HG02852 (cell line): Measurements from ENCODE around the gene CNTN1.

Source experiments
- ATAC-seq: cut with Tn5 transposase; IDR thresholded peaks from one replicate; pipeline ENCODE4 v1.9.1; 2021; ENCODE audit warnings: mild to moderate bottlenecking, moderate library complexity; ENCODE audit not compliant: unreplicated experiment

Gene CNTN1

GRCh38 chr12:40691913-40692764 is at the start of gene CNTN1:
Gene CNTN1 (plus strand): TSS chr12:40692439.
- peak; percentile 86 for ATAC-seq

GRCh38 chr12:40643506-40643905 is 48.7 kb upstream of the CNTN1 start:
- ATAC-seq = no peak

GRCh38 chr12:40643976-40644375 is 48.3 kb upstream of the CNTN1 start:
- ATAC-seq = no peak

- no peak for ATAC-seq
Observed at GRCh38 chr12:40644708-40645107, 47.5 kb upstream of the CNTN1 start.

- no peak for ATAC-seq
Observed at GRCh38 chr12:40645361-40645760, 46.9 kb upstream of the CNTN1 start.

GRCh38 chr12:40646456-40646855 is 45.8 kb upstream of the CNTN1 start:
- ATAC-seq = no peak

- no peak for ATAC-seq
Observed at GRCh38 chr12:40646911-40647310, 45.3 kb upstream of the CNTN1 start.

GRCh38 chr12:40647651-40648050 is 44.6 kb upstream of the CNTN1 start:
- no peak for ATAC-seq

- no peak for ATAC-seq
Observed at GRCh38 chr12:40648519-40648918, 43.7 kb upstream of the CNTN1 start.

- no peak for ATAC-seq
Observed at GRCh38 chr12:40650038-40650704, 42.1 kb upstream of the CNTN1 start.

- no peak for ATAC-seq
Observed at GRCh38 chr12:40655451-40655850, 36.8 kb upstream of the CNTN1 start.

GRCh38 chr12:40662366-40662765 is 29.9 kb upstream of the CNTN1 start:
- ATAC-seq = no peak

- ATAC-seq = no peak
Observed at GRCh38 chr12:40663781-40664180, 28.5 kb upstream of the CNTN1 start.

GRCh38 chr12:40668099-40668529 is 24.1 kb upstream of the CNTN1 start:
- no peak for ATAC-seq

- ATAC-seq = no peak
Observed at GRCh38 chr12:40672741-40673271, 19.4 kb upstream of the CNTN1 start.

GRCh38 chr12:40681148-40681547 is 11.1 kb upstream of the CNTN1 start:
- no peak for ATAC-seq

GRCh38 chr12:40684986-40685385 is 7.3 kb upstream of the CNTN1 start:
- ATAC-seq = no peak

GRCh38 chr12:40688085-40688725 is 4.0 kb upstream of the CNTN1 start:
- ATAC-seq = no peak

- no peak for ATAC-seq
Observed at GRCh38 chr12:40689576-40689975, 2.7 kb upstream of the CNTN1 start.

GRCh38 chr12:40692765-40693206 is 547 bp downstream of the CNTN1 start:
- ATAC-seq = peak; percentile 10

- ATAC-seq = no peak
Observed at GRCh38 chr12:40693207-40693821, 1.1 kb downstream of the CNTN1 start.
